ENCODE data around the gene KRTAP12-1. TPM values are rescaled to one million over a fixed set of nuclear protein-coding genes. Genes with fewer than 3 reads are reported as not detected.
"Not testable (repeated sequence)": the region's sequence is repeated elsewhere in the genome, so short reads cannot be mapped to it uniquely, and the experiment has no call there.

KRTAP12-1 gene
- total and polyA plus RNA-seq, 3 donors from 2014 or later, result not detected

DNA sequence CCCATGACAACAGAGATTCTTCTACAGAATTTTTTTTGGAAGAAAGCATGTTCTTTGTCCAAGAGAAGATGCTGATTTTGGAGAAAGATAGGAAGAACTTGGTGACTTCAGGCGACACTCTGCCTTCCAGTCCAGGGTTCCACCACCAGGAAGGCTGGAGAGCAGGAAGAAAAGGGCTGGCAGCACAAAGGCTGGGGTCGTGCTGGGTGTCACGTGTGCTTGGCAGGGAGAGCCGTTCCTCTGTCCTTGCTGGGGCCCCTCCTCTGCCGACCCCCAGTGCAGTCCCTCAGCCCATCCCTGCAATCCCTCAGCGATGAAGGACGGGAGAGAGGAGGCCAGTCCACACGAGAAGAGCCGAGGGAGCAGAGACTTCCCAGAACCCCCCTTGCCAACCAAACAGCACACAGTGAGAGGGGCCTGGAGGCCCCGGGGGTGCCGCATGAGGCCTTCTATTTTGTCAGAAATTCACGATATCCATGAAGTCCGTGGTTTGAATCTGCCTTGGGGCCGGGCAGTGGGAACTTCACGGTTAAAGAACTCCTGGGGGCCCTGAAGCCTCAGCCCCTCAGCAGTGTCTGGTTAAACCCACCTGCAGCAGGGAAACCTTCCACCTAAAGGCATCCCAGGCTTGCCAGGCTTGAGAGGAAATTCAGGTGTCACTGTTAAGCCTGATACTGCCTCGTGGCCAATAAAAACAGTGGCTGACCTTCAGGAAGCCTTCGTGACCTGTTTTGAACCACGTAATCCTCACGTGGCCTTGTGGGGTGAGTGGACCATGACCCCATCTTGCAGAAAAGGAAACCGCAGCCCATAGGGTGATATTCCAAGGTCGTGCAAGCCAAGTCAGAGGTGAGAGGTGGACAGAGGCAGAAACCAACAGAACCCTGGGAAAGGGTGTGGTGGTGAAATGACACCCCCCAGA lies 18.4 kb upstream of the KRTAP12-1 start:
- 55 to 59% methylated on average over 13 to 21 of the region's 21 CpGs for WGBS, 2 donors
- H3K36me3 ChIP-seq (ENCODE audit: low read depth, missing control alignments), result no peaks in the 10 kb centered on the region
- intact Hi-C loops (cut with DNase I; ENCODE audit: low total_unique reads), result no loop called here
- H3K9me3 ChIP-seq, result no peaks in the 10 kb centered on the region
- no peak overlapping the region for H3K27ac ChIP-seq
- no peak overlapping the region for H3K4me3 ChIP-seq
- TF ChIP-seq, protein P1, sequence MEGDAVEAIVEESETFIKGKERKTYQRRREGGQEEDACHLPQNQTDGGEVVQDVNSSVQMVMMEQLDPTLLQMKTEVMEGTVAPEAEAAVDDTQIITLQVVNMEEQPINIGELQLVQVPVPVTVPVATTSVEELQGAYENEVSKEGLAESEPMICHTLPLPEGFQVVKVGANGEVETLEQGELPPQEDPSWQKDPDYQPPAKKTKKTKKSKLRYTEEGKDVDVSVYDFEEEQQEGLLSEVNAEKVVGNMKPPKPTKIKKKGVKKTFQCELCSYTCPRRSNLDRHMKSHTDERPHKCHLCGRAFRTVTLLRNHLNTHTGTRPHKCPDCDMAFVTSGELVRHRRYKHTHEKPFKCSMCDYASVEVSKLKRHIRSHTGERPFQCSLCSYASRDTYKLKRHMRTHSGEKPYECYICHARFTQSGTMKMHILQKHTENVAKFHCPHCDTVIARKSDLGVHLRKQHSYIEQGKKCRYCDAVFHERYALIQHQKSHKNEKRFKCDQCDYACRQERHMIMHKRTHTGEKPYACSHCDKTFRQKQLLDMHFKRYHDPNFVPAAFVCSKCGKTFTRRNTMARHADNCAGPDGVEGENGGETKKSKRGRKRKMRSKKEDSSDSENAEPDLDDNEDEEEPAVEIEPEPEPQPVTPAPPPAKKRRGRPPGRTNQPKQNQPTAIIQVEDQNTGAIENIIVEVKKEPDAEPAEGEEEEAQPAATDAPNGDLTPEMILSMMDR (IDR thresholded peaks at IDR 0.05), result no peak
- TF ChIP-seq POLR2A (IDR thresholded peaks at IDR 0.05), result no peak
- no peaks in the 10 kb centered on the region for H3K27me3 ChIP-seq
- H3K4me1 ChIP-seq, result no peaks in the 10 kb centered on the region
- DNase-seq, result peak; percentile 4

DNA sequence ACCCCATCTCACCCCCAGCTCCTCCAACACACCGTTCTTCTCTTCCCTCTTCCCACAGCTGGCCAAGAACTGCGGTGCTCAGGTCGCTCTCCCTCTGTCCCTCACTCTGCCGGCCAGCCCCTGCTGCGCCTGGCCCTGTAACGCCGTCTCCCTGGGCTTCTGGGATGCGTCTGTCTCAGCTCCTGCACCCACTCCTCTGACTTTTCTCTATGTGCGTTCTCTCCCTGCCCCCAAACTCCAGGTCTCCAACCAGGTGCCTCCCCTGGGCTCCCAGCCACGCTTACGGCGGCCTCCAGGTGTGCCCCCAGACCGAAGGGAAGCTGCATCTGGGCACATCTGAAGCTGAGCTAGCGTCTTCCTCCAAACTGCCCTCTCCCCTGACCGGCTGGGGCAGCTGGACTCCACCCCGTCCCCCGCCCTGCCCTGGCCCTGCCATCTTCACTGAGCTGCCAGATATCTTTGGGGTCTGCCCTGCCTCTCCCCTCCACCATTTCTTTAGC lies 17.6 kb upstream of the KRTAP12-1 start:
- H3K27me3 ChIP-seq, result no peaks in the 10 kb centered on the region
- intact Hi-C loops (cut with DNase I; ENCODE audit: low total_unique reads), result no loop called here

DNA sequence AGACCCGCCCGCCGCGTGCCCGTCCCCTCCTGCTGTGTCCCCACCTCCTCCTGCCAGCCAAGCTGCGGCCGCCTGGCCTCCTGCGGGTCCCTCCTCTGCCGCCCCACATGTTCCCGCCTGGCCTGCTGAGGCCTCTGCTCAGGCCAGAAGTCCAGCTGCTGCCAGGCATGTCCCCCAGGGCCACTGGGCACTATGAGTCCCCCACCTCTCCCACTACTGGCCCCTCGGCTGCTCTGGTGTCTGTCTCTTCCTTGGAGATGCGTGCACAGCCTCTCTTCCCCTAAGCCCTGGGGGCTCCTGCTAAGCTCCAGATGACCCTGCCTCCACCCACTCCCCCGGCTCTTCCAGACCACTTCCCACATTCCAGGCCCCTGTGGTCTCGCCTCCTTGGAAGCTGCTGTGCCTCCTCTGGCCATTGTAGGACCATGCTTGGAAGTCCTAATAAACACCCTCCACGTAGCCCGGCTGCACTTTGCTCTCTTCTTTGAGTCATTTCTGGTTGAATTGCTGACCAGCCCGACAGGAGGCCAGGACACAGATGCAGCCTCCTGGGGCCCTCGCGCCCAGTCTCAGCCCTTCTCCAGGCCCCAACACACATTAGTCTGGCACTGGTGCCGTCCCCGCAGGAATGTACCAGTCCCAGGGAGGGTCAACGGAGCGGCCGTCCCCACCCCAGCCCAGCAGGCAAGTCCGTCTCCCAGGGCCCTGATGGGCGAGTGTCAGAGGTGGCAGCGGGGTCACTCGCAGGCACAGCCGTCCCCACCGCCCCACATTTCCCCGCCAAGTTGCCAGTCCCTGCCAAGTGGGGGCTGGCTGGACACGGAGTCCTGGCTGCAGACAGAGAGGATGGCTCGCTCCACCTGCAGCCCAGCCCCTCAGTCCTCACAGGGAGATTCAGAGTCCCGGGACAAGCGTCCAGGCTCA lies 16.1 kb upstream of the KRTAP12-1 start:
- TF ChIP-seq POLR2A (IDR thresholded peaks at IDR 0.05), result no peak
- TF ChIP-seq, protein P1 (IDR thresholded peaks at IDR 0.05), result no peak
- no peaks in the 10 kb centered on the region for H3K36me3 ChIP-seq (ENCODE audit: low read depth, missing control alignments)
- H3K27ac ChIP-seq, result no peak overlapping the region
- peak; percentile 5 for DNase-seq
- no peaks in the 10 kb centered on the region for H3K4me1 ChIP-seq
- 47 to 50% methylated on average over 31 to 35 of the region's 35 CpGs for WGBS, 2 donors
- no peaks in the 10 kb centered on the region for H3K27me3 ChIP-seq
- intact Hi-C loops (cut with DNase I; ENCODE audit: low total_unique reads), result no loop called here
- no peaks in the 10 kb centered on the region for H3K9me3 ChIP-seq
- no peak overlapping the region for H3K4me3 ChIP-seq

More for the DNA sequence above, 17.6 kb upstream of the KRTAP12-1 start:
- H3K4me3 ChIP-seq, result no peak overlapping the region
- no peak overlapping the region for H3K27ac ChIP-seq
- H3K9me3 ChIP-seq, result no peaks in the 10 kb centered on the region
- DNase-seq, result peak; percentile 7
- no peaks in the 10 kb centered on the region for H3K4me1 ChIP-seq
- TF ChIP-seq, protein P1 (IDR thresholded peaks at IDR 0.05), result no peak
- no peak for TF ChIP-seq POLR2A (IDR thresholded peaks at IDR 0.05)
- WGBS, 2 donors, result 52 to 53% methylated on average over 17 of the region's 17 CpGs
- H3K36me3 ChIP-seq (ENCODE audit: low read depth, missing control alignments), result no peaks in the 10 kb centered on the region

DNA sequence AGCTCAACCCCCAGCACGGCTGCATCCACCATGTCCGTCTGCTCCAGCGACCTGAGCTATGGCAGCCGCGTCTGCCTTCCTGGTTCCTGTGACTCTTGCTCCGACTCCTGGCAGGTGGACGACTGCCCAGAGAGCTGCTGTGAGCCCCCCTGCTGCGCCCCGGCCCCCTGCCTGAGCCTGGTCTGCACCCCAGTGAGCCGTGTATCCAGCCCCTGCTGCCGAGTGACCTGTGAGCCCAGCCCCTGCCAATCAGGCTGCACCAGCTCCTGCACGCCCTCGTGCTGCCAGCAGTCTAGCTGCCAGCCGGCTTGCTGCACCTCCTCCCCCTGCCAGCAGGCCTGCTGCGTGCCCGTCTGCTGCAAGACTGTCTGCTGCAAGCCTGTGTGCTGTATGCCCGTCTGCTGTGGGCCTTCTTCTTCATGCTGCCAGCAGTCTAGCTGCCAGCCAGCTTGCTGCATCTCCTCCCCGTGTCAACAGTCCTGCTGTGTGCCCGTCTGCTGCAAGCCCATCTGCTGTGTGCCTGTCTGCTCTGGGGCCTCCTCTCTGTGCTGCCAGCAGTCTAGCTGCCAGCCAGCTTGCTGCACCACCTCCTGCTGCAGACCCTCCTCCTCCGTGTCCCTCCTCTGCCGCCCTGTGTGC lies 15.3 kb upstream of the KRTAP12-1 start, which contains the start of gene KRTAP10-12:
Gene KRTAP10-12, plus strand, starts transcription at position 1 of the 639 bp plus-strand sequence. Its CDS starts 30 bp downstream, at position 31.
- H3K27me3 ChIP-seq; H3K9me3 ChIP-seq; H3K36me3 ChIP-seq (ENCODE audit: low read depth, missing control alignments); H3K4me3 ChIP-seq; H3K4me1 ChIP-seq; DNase-seq; H3K27ac ChIP-seq; intact Hi-C loops (cut with DNase I; ENCODE audit: low total_unique reads): not testable (repeated sequence)
- WGBS, 2 donors, result 53 to 64% methylated on average over 10 to 17 of the region's 21 CpGs

Measured in testis (tissue), 3 donors.